Kidney glomerular epithelial cell (primary cell): Measurements from ENCODE around the gene FOXJ3.

Experiments
- DNase-seq: peaks from one replicate; lab custom pipeline; 2025; lab: John Stamatoyannopoulos, UW

Gene FOXJ3

DNA sequence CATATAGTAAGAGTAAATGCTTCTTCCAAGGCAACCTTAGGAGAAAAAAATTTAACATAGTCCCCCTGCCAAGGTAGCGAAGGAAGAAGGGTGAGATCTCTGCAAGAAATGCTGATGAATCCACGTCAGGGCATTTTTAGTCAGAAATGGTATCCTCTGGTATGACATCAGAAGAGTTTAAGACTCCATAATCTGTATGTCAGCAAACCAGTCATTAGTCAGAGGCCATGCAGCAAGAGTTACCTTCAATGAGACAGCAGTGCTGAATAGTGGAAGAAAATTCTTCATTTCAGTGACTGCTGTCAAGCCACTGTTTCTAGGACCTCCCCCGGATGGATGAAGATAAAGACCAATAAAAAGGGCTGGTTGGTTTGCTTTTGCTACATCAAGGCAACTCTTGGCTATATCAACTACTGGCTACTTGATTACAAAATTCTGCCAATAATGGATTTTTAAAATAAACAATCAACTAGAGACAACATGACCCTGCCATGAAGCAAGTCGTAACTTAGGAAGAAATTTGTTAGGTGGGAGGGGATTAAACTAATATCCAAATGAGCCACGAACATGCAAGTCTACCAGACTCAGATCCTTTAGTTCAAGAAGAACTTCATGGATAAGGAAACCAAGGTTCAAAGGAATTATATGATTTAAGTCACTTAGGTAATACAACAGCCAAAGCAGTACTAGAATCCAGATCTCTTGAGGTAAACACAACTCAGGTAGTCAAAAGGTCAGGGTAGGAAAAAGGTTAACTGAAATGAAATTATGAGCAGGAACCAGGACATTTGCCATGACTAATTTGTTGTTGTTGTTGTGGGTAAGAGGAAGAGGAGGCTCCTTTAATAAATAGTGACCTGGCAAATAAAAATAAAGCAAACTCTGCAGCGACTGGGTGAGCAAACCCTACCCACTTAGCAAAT lies 144.8 kb downstream of the FOXJ3 start:
- DNase-seq, result no peak

DNA sequence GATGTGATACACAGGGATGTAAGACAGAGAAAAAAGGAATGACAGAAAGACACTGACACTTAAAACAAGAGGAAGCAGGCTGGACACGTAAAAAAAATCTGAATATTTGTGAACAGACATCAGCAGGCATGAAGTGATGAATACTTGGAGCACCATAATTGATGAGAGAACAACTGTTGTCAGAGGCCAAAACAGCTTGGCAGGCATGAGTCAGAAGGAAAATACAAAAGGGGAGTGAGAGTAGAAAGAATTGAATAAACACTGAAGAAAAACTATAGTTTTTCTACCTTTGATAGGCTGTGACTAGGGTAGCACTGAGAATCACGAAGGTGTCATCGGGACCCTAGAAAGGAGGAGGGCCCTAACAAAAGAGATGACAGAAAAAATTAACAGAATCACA lies 148.9 kb downstream of the FOXJ3 start:
- peak; percentile 81 for DNase-seq

DNA sequence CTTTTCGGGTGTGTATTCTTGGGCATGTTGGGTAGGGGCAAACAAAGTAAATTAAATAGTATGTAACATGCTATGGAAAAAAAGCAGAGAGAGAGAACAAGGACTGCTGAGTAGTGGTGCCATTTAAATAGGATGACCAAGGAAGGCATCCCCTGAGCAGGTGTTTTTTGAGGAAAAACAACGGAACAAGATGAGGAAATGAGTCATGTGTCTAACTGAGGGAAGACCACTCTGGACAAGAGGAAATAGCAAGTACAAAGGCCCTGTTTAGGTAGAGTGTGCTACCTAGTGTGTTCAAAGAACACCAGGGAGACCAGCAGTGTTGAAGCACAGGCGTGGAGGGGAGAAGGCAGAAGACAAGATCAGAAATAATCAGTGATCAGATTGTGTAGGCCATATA lies 150.4 kb downstream of the FOXJ3 start:
- DNase-seq, result no peak

DNA sequence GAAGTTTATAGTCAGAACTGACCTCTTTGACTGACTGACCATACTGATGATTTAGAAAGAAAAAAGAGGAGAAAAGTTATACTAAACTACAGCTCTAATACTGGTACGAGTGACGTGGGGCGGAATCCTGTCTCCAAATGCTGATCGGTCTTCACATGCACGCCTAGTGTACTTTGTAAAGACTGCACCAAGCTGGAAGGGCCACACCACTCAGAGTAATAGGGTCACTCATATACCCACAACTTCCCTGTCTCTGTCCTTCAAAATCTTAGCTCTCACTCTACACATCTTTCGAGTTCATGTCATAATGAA lies 151.1 kb downstream of the FOXJ3 start:
- DNase-seq, result no peak

DNA sequence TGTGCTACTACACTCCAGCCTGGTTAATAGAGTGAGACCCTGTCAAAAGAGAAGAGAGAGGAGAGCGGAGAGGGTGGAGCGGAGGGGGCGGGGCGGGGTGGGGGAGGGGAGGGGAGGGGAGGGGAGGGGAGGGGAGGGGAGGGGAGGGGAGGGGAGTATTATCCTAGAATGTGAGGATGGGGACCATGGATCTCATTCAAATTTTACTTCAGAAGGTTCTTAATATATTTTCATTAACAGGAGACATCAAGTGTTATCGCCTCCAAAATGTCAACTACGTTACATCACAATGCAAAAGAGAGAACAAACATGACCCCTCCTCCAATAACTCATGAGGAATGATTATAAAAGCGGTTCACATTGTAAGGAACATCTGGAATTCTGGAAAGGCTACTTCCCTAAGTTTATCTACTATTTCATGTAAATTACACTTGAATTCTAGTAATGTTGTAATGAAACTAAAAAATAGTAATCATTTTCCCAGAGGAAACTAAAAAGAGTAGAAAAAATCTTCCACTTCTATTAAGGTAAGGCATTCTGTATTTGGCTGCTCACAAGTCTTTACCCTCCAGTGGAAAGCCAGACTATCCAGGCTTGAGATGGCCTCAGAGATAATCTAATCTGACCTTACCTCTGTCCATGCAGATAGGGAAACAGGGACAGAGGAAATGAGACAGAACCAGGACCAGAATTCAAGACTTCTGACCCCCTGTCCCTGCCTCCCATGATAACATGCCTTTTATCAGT lies 151.7 kb downstream of the FOXJ3 start:
- no peak for DNase-seq

DNA sequence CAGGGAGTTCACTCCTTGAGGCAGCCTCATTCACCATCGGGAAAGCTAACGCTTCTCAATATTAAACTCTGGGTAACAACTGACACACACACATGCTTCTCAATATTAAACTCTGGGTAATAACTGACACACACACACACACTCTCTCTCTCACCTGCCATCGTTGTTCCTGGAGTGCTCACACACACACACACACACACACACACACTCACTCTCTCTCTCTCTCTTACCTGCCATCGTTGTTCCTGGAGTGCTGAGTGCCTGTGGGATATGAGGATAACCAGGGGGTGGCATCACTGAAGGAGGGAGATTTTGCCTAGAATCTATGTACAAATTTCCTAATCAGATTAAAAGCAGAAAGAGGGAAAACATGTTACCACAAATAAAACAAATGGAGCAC lies 153.3 kb downstream of the FOXJ3 start:
- no peak for DNase-seq

DNA sequence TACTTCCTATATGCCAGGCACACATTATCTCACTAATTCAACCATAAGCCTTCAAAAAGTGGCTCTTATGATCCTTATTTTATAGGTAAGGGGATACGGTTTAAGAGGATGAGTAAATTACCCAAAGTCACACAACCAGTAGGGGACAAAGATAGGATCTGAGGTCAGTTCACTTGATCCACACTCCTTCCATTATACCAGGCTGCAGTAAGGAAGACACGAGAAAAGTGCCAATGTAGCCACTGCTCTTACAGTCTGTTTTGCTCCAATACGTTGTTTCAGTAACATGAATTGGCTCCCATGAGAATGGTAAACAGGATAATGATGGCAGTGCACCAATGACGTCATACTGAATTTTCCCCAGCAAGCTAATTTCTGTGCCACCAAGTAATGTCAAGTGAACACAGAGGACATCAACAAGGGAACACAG lies 155.1 kb downstream of the FOXJ3 start:
- no peak for DNase-seq

DNA sequence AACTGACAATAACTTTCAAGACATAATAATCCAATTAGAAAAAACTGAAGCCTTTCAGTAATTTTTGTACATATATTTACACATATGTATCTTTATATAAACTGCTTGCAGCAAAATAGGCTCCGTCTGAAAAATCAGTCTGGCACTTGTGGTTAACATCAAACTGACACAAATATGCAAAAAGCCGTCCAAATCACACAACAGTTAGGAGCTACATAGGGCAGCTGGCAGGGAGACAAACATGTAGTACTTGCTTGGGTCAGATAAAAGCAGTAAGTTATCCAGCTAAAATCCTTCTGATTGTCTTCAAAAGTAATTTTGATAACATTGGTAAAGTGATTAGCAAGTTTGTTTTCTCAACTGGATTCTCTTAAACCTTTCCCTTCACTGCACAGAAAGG lies 155.8 kb downstream of the FOXJ3 start:
- DNase-seq, result no peak

DNA sequence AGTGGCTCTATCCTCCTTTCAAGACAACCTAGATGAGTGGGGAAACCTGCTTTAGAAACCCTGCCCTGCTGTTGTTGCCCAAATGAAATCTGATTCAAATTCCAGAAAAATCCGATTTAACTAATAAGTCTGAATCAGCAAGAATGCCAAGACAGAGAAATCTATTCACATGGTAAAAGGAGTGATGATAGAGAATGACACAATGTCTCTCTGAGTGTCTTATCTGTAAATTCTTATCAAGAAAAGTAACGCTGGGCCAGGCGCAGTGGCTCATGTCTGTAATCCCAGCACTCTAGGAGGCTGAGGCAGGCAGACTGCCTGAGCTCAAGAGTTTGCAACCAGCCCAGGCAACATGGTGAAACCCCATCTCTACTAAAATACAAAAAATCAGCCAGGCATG lies 156.8 kb downstream of the FOXJ3 start:
- DNase-seq, result no peak

DNA sequence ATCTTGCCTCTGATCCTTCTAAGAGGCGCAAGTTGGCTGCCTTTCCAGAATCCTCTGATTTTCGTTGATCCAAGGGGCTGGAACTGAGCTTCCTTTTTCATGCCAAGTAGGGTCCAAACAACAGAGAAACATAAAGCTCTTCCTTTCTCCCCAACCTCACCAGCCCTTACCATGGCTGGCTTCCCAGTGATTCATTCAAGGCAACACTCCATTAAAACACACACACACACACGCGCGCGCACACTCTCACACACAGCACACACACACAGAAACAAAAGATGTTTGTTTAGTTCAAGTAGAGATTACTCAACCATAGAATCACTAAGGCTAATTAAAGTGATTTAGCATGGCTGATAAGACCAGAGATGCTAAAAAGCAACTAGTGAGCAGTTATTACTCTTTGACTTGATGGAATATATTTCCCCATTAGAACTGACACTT lies 157.5 kb downstream of the FOXJ3 start:
- peak; percentile 81 for DNase-seq

DNA sequence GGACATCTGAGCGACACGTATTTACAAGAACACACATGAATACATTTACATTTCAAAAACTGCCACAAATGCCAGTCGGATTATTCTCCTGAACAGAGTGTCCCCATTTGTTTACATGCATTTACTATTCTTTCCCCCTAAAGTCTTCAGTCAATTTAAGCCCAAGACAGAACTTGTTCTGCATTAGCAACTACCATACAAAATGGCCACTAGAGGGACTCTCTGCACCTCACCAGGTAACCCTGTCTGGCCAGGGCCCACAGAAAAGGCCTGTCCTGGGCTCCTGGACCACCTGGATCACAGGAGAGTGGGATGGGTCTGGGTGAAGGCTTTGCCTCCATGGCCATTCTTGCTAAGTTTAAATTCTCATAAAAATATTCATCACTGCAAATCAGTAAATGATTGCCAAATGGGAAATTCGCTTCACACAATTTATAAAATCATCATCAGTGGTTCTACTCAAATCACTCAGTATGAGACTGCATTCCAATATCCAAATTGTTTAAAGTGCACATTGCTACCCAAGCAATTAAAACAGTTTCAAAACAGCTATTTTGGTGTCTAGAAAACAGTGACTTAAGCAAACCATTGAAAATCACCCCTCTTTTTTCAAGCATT lies 158.0 kb downstream of the FOXJ3 start:
- DNase-seq, result peak; percentile 34

DNA sequence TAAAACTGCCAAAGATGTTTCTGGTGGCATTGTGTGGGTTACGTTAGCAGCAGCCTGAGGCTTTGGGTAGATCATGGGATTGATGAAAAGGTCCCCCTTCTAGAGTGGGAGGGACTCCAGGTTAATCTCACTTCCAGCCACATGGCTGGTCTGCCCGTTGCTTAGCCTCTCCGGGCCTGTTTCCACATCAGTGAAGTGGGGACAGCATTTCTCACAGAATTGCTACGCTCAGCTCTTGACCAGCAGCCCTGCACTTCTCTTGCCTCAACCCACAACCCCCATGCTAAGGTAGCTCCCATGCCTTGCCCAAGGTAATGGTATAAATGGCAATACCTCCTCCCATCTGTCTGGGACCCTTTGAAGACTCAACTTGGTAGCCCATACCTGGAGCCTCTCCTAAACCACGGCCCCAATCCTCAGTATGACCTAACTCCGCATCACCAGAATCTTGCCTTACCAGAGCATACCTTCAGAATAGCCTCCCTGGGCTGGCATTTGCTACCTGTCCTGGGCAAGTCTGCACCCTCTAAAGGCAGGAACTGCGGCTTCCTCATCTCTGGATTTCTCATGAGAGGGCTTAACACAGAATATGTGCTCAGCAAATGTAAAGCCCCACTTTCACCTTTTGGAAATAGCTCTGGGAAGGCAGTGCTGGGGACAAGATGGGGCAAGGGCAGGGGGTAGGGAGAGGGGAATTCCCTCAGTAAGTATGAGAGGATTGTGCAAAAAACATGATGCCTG lies 159.6 kb downstream of the FOXJ3 start:
- DNase-seq, result no peak

DNA sequence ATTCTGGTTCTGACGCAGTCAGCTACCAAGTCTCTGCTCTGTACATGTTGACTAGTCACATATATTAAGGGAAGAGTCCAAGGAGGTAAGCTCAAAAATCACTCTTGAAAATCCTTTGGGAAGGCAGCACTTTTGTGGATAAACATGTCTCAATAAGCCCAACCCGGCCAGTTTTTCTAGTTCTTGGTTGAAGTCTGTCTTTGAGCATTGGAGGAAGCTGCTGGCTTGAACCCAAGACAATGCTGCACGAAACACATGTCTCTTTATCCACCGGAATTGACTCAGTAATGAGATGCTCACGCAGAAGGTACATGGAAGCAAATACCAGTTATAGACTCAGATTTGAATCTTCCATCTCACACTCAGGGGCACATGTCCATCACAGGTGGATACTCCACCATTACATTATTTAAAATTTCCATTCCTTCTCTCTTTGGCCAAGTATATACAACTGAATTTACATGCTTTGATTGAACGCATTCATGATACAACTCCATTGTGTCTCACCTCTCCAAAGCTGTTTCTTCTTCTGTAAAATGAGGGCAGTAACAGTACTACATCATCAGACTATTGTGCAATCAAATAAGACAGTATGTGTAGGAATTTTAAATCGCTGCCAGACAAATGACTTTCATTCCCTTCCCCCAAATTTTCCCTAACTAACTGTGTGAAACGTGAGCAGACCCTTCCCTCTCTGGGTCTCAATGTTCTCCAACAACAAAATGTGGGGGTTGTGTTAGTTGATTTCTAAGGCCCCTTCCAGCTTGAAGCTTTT lies 160.9 kb downstream of the FOXJ3 start:
- no peak for DNase-seq

DNA sequence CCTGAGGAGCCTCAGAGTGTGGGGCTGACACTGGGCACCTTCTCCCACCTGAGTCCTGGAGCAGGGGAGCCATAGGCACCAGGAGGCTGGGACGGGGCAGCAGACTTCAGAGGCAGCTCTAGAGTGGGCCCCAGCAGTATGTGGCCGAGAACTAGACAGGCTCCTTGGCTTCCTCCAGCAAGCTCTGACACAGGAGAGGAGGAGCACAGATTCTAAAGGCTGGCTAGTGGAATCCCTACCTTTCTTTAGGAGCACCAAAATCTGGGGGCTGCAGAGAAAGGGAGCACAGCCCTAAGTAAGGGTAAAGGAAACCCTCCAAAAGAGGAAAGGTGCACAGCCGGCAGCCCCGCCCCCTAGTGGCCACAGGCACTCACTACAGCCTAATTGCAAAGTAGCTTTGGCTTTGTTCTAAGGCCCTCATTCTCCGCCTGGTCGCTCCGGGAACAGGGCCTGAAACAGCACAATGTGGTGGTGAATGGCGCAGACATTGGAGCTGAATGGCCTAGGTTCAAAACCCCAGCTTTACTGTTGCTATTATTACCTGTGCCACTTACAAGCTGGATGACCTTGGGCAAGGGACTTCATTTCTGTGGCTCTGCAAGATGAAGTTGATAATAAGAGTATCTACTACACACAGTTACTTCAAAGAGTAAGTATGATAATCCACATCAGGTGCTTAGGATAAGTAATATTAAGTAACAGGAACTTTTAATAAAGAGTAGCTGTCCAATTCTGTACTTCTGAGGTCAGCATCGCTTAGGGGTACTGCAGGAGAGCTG lies 161.7 kb downstream of the FOXJ3 start:
- DNase-seq, result peak; percentile 55

DNA sequence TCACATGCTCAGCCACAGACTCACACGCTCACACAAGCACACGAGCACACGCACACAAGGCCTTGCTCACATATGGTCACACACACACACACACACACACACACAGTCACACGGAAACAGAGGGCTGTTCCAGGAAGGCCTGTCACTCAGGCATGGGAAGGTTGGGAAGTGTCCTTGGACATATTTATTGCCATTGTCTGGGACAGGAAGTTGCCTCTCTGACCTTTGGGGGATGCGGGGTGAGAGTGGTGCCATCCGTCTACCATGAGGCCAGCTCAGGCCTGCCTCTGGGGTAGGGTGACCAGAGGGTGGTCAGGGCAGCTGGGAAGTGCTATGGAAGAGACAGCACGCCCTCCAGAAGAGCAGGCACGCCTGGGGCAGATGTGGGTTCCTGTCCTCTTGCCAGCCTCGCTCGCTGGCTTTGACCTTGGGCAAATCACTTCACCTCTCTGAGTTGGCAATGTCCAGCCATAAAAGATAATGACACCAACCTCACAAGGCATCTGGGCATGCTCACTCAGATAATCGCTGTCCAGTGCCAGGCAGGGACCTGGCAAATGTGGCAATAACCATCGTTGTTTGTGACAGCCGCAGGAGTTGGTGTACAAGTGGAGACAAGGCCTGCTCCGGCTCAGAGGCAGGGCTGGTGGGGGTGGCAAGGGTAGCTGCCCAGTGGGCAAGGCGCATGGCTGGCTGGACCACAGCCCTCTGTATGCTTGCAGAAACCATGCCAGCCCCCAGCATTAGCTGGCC lies 162.5 kb downstream of the FOXJ3 start:
- no peak for DNase-seq

DNA sequence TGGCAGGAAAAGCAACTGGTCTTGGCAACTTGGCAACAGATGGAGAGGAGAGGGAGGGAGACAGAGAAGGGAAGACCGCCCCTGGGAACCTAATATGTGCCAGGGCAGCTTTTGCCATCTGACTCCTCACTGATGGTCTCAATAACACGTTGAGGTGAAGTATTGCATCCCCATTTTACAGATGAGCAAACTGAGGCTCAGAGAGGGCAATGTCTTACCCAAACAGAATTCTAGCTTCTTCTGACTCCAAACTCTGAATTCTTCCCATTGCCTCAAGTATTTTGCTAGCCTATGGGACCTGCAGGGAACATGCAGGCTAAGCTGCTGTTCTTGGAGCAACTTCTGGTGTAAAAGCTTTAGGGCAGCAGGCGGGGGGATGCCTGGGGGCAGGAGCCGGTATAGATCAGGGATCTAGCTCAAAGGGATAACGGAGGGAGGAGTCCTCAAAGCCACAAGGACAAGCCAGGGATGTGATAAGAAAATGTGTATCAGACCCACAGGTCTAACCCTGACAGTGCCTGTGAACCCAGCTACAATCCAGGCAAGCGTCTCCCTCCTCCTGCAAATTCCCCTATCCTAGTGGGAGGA lies 163.3 kb downstream of the FOXJ3 start:
- DNase-seq, result no peak

DNA sequence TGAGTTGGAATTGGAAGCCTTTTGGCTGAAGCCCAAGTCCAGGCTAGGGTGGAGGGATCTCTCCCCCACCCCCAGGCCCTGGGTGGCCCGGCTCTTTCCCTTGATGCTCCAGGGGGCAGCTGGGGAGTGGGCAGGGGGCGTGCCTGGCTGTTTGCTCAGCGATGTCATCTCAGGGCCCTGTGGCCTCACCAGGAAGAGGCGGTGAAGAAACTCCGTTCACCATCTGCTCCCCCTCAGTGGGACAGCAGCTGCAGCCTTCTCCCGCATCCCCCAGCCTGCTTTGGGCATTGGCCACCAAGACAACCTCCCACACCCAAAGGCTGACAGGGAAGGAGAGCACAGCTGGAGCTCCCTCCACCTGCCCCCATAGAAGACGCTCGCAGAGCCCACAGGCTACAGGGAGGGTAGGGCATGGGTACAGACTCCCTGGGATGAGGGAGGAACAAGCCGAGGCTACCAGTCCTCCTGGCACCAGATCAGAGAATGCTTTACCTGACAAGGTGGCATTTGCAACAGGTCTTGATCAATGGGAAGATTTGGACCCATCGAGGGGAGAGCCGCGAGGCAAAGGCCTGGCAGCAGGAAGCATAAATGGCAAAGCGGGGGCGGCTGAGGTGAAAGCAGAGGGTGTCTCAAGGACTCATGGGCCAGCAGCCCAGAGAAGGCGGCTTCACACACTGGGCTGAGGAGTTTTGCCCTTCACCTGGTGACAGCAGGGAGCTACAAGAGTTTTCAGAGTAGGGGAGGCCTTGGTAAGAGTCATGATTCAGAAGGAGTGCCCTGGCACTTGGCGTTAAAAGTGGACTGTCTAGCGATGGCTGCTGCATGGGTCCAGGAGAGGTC lies 164.0 kb downstream of the FOXJ3 start:
- no peak for DNase-seq

DNA sequence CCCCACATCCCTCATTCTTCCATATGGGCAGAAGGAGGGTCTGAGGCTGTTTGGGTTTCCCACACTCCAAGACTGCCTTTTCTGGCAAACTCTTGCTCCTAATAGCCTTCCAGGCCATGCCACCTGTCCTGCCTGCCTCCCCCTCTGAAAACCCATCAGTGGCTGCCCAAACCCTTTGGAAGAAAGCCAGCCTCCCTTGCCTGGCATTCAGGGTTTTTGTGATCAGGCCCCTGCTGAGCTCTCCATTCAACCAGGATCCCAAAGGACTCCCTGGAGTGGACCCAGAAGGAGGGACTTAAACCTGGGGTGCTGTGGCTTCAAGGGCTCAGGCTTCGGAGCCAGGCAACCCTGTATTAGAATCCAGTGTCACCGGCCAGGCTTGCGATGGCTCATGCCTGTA lies 166.3 kb downstream of the FOXJ3 start:
- no peak for DNase-seq

DNA sequence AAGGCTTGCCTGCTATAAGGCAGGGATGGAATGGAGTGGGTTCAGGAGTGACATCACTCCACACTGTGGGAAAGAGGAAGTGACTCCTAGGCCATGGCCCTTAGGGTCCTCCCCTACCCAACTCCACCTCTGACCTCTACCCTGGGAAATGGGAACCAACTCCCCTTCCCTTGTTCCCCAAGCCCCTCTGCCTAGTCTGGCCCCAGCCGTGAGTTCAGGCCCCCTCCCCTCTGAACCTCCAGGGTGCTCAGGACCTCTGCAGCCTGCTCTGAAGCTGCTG lies 166.7 kb downstream of the FOXJ3 start:
- no peak for DNase-seq
